Hepatic stellate cell (primary cell): ENCODE data around the gene QSOX2.
A peak's percentile ranks its signal among the peaks of the same experiment; 100 is the strongest.

Source experiments
- DNase-seq: peaks from one replicate; pipeline ENCODE4 v3.0.0; 2011; ENCODE audit warnings: low spot score

The QSOX2 gene

DNA sequence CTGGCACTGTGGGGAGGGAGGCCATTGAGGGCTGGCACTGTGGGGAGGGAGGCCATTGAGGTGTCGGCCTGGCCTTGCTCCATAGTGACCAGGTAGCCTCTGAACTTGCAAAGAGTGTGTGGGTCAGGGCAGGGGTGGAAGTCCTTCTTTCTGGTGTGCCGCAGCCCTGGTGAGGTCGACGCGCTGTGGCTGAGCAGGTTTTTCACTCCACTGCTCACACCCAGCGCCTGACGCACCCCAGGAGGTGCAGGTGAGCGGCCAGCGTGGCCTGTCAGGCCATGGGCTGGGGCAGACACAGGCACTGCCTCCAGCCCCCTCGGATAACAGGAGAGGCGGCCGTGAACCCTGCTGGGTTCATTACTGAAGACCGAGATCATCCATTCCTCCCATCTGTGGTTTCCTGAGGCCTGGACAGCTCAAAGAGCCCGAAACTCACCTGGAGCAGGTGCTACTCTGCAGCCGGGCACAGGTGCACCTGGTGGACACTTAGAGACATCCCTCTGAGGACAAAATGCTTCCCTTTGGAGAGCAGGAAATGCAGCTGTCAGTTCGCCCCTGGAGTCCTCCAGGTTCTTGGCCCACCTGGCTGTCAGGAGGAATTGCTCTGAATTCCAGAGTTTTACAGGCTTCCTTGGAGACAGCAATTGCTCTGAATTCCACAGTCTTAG is 73.1 kb downstream of the QSOX2 start:
- DNase-seq, result no peak

- DNase-seq, result no peak
Observed at GRCh38 chr9:136171801-136172411, 73.7 kb downstream of the QSOX2 start.

- DNase-seq, result no peak
Observed at GRCh38 chr9:136171009-136171800, 74.4 kb downstream of the QSOX2 start.

DNA sequence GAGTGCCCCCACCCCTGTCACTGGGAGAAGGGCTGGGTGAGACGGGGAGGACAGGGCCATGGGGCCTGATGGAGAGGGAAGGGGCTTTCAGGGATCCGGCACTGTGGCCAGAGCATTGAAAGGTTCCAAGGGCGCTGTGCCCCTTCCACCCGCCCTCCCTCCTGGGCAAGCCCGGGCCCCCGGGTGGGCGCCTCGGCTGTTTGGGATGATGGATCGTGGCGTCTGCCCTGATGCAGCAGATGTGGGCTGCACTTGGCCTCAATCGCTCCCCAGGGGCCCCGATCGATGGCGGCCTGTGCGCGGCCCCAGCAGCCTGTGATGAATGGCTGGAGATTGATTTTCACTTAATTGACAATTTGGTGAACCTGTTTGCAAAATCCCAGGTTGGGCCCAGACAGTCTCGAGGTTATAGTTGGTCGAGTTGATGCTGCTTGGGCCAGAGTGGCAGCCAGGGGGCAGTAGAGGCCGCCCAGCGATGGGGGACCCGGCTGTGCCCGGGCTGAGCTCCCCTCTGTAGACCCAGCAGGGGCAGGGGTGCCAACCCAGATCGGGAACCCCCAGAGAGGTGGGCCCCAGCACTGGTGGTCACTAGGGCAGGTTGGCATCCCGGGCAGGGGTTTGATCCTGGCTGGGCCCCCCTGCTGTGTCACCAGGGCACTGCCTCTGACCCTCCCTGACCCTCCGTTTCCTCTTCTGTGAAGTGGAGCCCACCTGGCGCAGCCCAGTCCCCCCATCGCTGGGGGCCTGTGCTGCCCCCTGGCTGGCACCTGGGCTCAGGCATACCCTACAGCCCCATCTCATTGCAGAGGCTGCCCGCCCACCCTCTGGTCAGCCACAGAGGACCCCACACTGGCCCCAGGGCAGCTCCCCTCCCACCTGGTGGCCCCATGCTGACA is 75.4 kb downstream of the QSOX2 start:
- peak; percentile 66 for DNase-seq

- DNase-seq, result no peak
Observed at GRCh38 chr9:136169495-136169894, 76.1 kb downstream of the QSOX2 start.

GRCh38 chr9:136163248-136163850 is 82.3 kb downstream of the QSOX2 start:
- no peak for DNase-seq

GRCh38 chr9:136160995-136161610 is 84.5 kb downstream of the QSOX2 start:
- no peak for DNase-seq

GRCh38 chr9:136160381-136160841 is 85.2 kb downstream of the QSOX2 start:
- no peak for DNase-seq

DNA sequence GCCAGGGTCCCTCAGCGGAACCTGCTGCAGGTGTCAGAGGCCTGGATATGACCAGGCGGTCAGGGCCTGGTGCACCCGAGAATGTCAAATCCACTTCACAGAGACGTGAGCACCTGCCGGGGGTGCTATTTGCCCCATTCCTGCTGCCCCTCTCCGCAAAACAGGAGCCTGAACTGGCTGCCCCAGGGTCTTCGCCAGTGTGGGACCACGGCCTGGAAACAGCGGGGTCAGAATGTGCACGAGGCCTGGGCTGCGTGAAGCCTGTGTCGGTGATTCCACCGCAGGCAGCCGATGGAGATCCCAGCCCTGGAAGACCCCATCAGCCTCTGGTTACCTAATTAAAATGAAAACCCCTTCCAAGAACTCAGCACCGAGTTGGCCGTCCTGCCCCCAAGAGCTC is 85.8 kb downstream of the QSOX2 start:
- DNase-seq, result no peak

- DNase-seq, result no peak
Observed at GRCh38 chr9:136157477-136158265, 87.9 kb downstream of the QSOX2 start.
